ENCODE data around the gene FLT4.

GRCh38 chr5:180658774-180659564, 9.6 kb upstream of the FLT4 start:
- TF ChIP-seq MXI1 (IDR thresholded peaks at IDR 0.05; ENCODE audit: low read depth, low read length) (no peak), BRD9 (IDR thresholded peaks at IDR 0.05; ENCODE audit: low read depth, partially characterized antibody) (no peak), E2F1 (CRISPR knock-in tag; IDR thresholded peaks at IDR 0.05) (no peak), ZNF785 (CRISPR knock-in tag; IDR thresholded peaks at IDR 0.05) (no peak), CTCF (IDR thresholded peaks at IDR 0.05 in 2 of 3, conservative IDR thresholded peaks at IDR 0.05 in 1 of 3; ENCODE audit: insufficient read depth in 2 of 3, low read depth in 1 of 3, low read length in 3 of 3) (no peak), KAT7 (CRISPR knock-in tag; IDR thresholded peaks at IDR 0.05; ENCODE audit: borderline replicate concordance) (no peak), MIER1 (IDR thresholded peaks at IDR 0.05; ENCODE audit: low read depth) (no peak), EGR1 (conservative IDR thresholded peaks at IDR 0.05) (no peak), ZSCAN29 (IDR thresholded peaks at IDR 0.05) (no peak), EP300 (IDR thresholded peaks at IDR 0.05; ENCODE audit: low read length) (no peak), THRA (IDR thresholded peaks at IDR 0.05) (no peak)
